ENCODE measurements around the gene TEX14.

The TEX14 gene

GRCh38 chr17:58570758-58571157 lies 121.1 kb downstream of the TEX14 start:
- DNase-seq (ENCODE audit: low read depth in 1 of 2, low spot score in 1 of 2), result no peak
- H3K27ac ChIP-seq (replicated peaks), result no peak overlapping the region
- no peak overlapping the region for H3K4me3 ChIP-seq (replicated peaks; ENCODE audit: insufficient read depth, low read length)
- H3K27me3 ChIP-seq (ENCODE audit: insufficient read depth, poor library complexity, severe bottlenecking), result no peaks in the 10 kb centered on the region
- TF ChIP-seq REST (IDR thresholded peaks at IDR 0.05; ENCODE audit: insufficient replicate concordance, low read depth) (no peak), SPI1 (IDR thresholded peaks at IDR 0.05; ENCODE audit: borderline replicate concordance, low read depth) (no peak), CTCF (IDR thresholded peaks at IDR 0.05; ENCODE audit: insufficient read depth, low read length) (no peak), POLR2AphosphoS5 (IDR thresholded peaks at IDR 0.05; ENCODE audit: low read depth) (no peak), GABPA (IDR thresholded peaks at IDR 0.05; ENCODE audit: low read depth) (no peak)

DNA sequence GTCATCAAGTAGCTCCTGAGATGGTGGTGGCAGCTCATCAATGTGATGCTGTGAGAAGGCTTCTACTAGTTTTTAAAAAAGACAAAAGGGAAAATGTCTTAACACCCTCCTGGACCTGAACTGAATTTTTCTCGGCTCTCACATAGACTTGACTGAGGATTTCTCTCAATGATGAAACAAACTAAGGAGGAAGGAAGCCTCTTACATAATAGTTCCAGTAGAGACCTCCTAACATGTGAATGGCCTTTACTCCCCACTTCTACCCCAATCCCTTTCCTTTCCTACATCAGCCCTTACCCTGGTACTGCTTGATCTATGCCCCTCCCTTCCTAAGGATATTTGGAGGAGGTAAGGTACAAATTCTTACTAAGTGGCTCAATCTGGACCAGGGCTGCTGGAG lies 122.6 kb downstream of the TEX14 start:
- H3K4me3 ChIP-seq (replicated peaks; ENCODE audit: insufficient read depth, low read length), result no peak overlapping the region
- DNase-seq (ENCODE audit: low read depth in 1 of 2, low spot score in 1 of 2), result peak; percentile 32 to 54
- no peaks in the 10 kb centered on the region for H3K27me3 ChIP-seq (ENCODE audit: insufficient read depth, poor library complexity, severe bottlenecking)
- no peak for TF ChIP-seq GABPA (IDR thresholded peaks at IDR 0.05; ENCODE audit: low read depth)
- TF ChIP-seq CTCF (IDR thresholded peaks at IDR 0.05; ENCODE audit: insufficient read depth, low read length), result no peak
- no peak for TF ChIP-seq POLR2AphosphoS5 (IDR thresholded peaks at IDR 0.05; ENCODE audit: low read depth)
- TF ChIP-seq REST (IDR thresholded peaks at IDR 0.05; ENCODE audit: insufficient replicate concordance, low read depth), result no peak
- no peak for TF ChIP-seq SPI1 (IDR thresholded peaks at IDR 0.05; ENCODE audit: borderline replicate concordance, low read depth)
- H3K27ac ChIP-seq (replicated peaks), result peak overlapping the region; percentile 58

- no peaks in the 10 kb centered on the region for H3K27me3 ChIP-seq (ENCODE audit: insufficient read depth, poor library complexity, severe bottlenecking)
- H3K4me3 ChIP-seq (replicated peaks; ENCODE audit: insufficient read depth, low read length), result no peak overlapping the region
- TF ChIP-seq POLR2AphosphoS5 (IDR thresholded peaks at IDR 0.05; ENCODE audit: low read depth), result no peak
- TF ChIP-seq REST (IDR thresholded peaks at IDR 0.05; ENCODE audit: insufficient replicate concordance, low read depth), result peak; percentile 85
- peak; percentile 36; the same call in 1 of the 2 replicates for TF ChIP-seq SPI1 (IDR thresholded peaks at IDR 0.05; ENCODE audit: borderline replicate concordance, low read depth)
- no peak for TF ChIP-seq GABPA (IDR thresholded peaks at IDR 0.05; ENCODE audit: low read depth)
- H3K27ac ChIP-seq (replicated peaks), result peak overlapping the region; percentile 58
- peak in 1 of 2 experiments; percentile 12 for DNase-seq (ENCODE audit: low read depth in 1 of 2, low spot score in 1 of 2)
Observed at GRCh38 chr17:58568044-58568799, 123.6 kb downstream of the TEX14 start.
